Effector CD4-positive, alpha-beta T cell (primary cell): ENCODE measurements around the gene KERA.

Experiments used
- DNase-seq: peaks from one replicate; pipeline ENCODE4 v3.0.0-alpha.2; 2020

Gene KERA

GRCh38 chr12:91072931-91073330, 15.1 kb upstream of the KERA start:
- no peak for DNase-seq

GRCh38 chr12:91070936-91071335, 13.1 kb upstream of the KERA start:
- no peak for DNase-seq

GRCh38 chr12:91065396-91065795, 7.6 kb upstream of the KERA start:
- no peak for DNase-seq

- DNase-seq = no peak
Measured at GRCh38 chr12:91064640-91065039, 6.8 kb upstream of the KERA start.

- no peak for DNase-seq
Measured at GRCh38 chr12:91061091-91061490, 3.3 kb upstream of the KERA start.

GRCh38 chr12:91059211-91059610, 1.4 kb upstream of the KERA start:
- DNase-seq = no peak

GRCh38 chr12:91058786-91059185, 962 bp upstream of the KERA start:
- DNase-seq = no peak

GRCh38 chr12:91056488-91056887, 1.3 kb downstream of the KERA start:
- DNase-seq = no peak

GRCh38 chr12:91055976-91056375, 1.8 kb downstream of the KERA start:
- no peak for DNase-seq

GRCh38 chr12:91053951-91054715, 3.7 kb downstream of the KERA start:
- DNase-seq = no peak

- no peak for DNase-seq
Measured at GRCh38 chr12:91052026-91052425, 5.8 kb downstream of the KERA start.

- DNase-seq = no peak
Measured at GRCh38 chr12:91044586-91044985, 13.2 kb downstream of the KERA start.

GRCh38 chr12:91043408-91043807, 14.4 kb downstream of the KERA start:
- no peak for DNase-seq

GRCh38 chr12:91040096-91040755, 17.6 kb downstream of the KERA start:
- DNase-seq = no peak

- no peak for DNase-seq
Measured at GRCh38 chr12:91037276-91037675, 20.5 kb downstream of the KERA start.

- no peak for DNase-seq
Measured at GRCh38 chr12:91033251-91033650, 24.6 kb downstream of the KERA start.

GRCh38 chr12:91023326-91024004, 34.4 kb downstream of the KERA start:
- no peak for DNase-seq

- no peak for DNase-seq
Measured at GRCh38 chr12:91021076-91021475, 36.7 kb downstream of the KERA start.

- DNase-seq = no peak
Measured at GRCh38 chr12:91019455-91019854, 38.4 kb downstream of the KERA start.

- DNase-seq = no peak
Measured at GRCh38 chr12:91017511-91018263, 40.1 kb downstream of the KERA start.

- no peak for DNase-seq
Measured at GRCh38 chr12:91017043-91017442, 40.8 kb downstream of the KERA start.

GRCh38 chr12:91009319-91009950, 48.4 kb downstream of the KERA start:
- no peak for DNase-seq
